HFFc6 (cell line): ENCODE measurements around the gene MORC3. TPM values are rescaled to one million over a fixed set of nuclear protein-coding genes. Genes with fewer than 3 reads are reported as not detected.
"Not testable (repeated sequence)": the region's sequence is repeated elsewhere in the genome, so short reads cannot be mapped to it uniquely, and the experiment has no call there.

Experiments used
- DNase-seq: peaks from one replicate; pipeline ENCODE4 v3.0.0-alpha.2; 2018
- H3K27ac Mint-ChIP-seq: 2 replicates; pipeline ENCODE4 v1.8.0; 2020; ENCODE audit warnings: mild to moderate bottlenecking, mixed read lengths
- H3K27me3 Mint-ChIP-seq: 2 replicates; pipeline ENCODE4 v1.8.0; 2021; ENCODE audit warnings: mild to moderate bottlenecking, moderate library complexity, mixed read lengths; ENCODE audit not compliant: insufficient read depth
- H3K36me3 Mint-ChIP-seq: 2 replicates; pipeline ENCODE4 v1.8.0; 2021; ENCODE audit warnings: low read depth, mixed read lengths
- H3K4me1 Mint-ChIP-seq: 2 replicates; pipeline ENCODE4 v1.8.0; 2020; ENCODE audit warnings: low read depth, mixed read lengths
- H3K4me3 Mint-ChIP-seq: 2 replicates; pipeline ENCODE4 v1.8.0; 2020; ENCODE audit warnings: mild to moderate bottlenecking, moderate library complexity, mixed read lengths
- H3K9me3 Mint-ChIP-seq: 2 replicates; pipeline ENCODE4 v1.8.0; 2020; ENCODE audit warnings: mild to moderate bottlenecking, mixed read lengths
- CTCF ChIP-seq: fragments of 200-600 bp; sonication (generic); IDR thresholded peaks from 2 replicates; pipeline ENCODE4 v1.5.0; 2021; ENCODE audit warnings: antibody characterized with exemption, mild to moderate bottlenecking
- total RNA-seq, 6 experiments: library from RNA; stranded (reverse); fragmentation: NEBNext Ultra II Directional; extraction: Animal tissue kit (Norgen Biotek cat#: 25700); gene quantifications; 2 replicates in 1 of 6; 3 replicates in 5 of 6; pipeline ENCODE4 v1.2.3, GENCODE V29; 2021

Gene MORC3
- total RNA-seq, 6 experiments from 2014 or later, result 15.2 to 19.4 (median 16.3) TPM

GRCh38 chr21:36323032-36323431 is 3.0 kb downstream of the MORC3 start:
- Mint-ChIP-seq H3K36me3 (peaks cover 23% of the 10 kb centered on the region), H3K4me3 (peak overlapping the region; percentile 60), H3K27me3 (no peaks in the 10 kb centered on the region), H3K4me1 (peaks cover 50% of the 10 kb centered on the region), H3K9me3 (no peaks in the 10 kb centered on the region), H3K27ac (peak overlapping the region; percentile 67)
- TF ChIP-seq CTCF, result no peak
- DNase-seq, result no peak

DNA sequence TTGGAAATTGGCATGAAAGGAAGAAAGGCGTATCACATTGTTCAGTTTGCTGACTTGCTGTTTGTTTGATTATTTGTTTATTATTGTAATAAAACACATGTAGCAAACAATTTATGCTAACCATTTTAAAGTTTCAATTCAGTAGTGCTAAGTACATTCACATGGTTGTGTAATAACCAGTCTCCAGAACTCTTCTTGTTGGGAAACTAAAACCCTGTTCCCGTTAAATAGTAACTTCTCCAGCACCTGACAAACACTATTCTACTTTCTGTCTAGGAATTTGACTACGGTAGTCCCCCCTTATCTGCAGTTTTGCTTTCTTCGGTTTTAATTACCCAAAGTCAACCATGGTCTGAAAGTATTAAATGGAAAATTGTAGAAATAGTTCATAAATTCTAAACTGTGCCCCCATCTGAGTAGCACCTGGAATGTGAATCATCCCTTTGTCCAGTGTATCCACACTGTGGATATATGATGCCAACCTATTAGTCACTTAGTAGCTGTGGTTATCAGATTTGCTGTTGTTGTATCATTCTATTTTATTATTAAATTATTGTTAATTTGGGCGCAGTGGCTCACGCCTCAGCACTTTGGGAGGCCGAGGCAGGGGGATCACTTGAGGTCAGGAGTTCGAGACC is 5.5 kb downstream of the MORC3 start:
- TF ChIP-seq CTCF, result no peak
- H3K4me3 Mint-ChIP-seq, result no peak overlapping the region
- DNase-seq, result peak; percentile 33
- peaks cover 57% of the 10 kb centered on the region for H3K4me1 Mint-ChIP-seq
- peaks cover 19% of the 10 kb centered on the region for H3K36me3 Mint-ChIP-seq
- peak overlapping the region; percentile 48 for H3K27ac Mint-ChIP-seq
- H3K9me3 Mint-ChIP-seq, result no peaks in the 10 kb centered on the region
- no peaks in the 10 kb centered on the region for H3K27me3 Mint-ChIP-seq

DNA sequence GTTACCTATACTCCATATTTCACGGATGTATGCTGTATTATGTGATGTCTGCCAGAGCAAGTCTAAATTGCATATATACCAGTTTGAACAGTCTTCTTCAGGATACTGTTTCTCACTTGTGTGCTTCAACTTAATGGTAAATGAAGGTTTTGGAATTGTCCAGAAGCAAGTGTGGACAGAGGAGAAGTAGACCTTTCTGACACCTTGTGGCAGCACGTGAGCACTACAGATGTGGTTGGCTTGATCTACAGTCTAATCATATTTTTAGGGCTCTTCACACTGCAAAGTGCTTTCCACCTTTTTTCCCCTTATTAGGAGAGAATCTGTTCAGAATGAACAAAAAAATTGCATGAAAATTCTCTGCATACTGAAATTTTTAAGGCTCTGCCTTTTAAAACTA is 10.9 kb downstream of the MORC3 start:
- DNase-seq, result peak; percentile 58
- H3K36me3 Mint-ChIP-seq, result peaks cover 11% of the 10 kb centered on the region; the same call in 1 of the 2 replicates
- no peak overlapping the region; the same call in 1 of the 2 replicates for H3K27ac Mint-ChIP-seq
- no peak overlapping the region for H3K4me3 Mint-ChIP-seq
- H3K4me1 Mint-ChIP-seq, result peaks cover 36% of the 10 kb centered on the region
- H3K9me3 Mint-ChIP-seq, result no peaks in the 10 kb centered on the region
- H3K27me3 Mint-ChIP-seq, result no peaks in the 10 kb centered on the region
- TF ChIP-seq CTCF, result peak; percentile 86

DNA sequence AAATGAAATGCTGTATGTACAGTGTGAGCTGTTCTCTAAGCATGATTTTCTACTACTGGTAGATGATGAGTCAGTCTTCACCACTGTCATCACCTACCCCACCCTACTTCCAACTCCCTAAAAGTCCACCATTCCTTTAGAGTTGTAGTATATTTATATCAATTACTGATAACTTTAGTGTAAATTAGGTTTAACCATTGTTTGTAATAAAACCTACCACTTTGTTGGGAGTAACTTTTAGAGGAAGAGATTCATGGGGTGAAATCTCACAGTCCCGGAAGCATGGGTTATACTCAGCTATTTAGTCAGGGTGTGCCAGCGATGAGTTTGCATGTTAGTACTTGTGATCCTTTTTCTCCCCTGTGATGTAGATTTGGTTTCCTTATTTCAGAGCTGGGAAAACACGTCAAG is 17.1 kb downstream of the MORC3 start:
- no peak for TF ChIP-seq CTCF
- Mint-ChIP-seq H3K9me3 (no peaks in the 10 kb centered on the region), H3K27ac (peak overlapping the region; percentile 89), H3K4me3 (peak overlapping the region; percentile 52), H3K27me3 (peaks cover 2% of the 10 kb centered on the region; the same call in 1 of the 2 replicates), H3K4me1 (peaks cover 36% of the 10 kb centered on the region), H3K36me3 (peaks cover 38% of the 10 kb centered on the region)
- peak; percentile 66 for DNase-seq

- Mint-ChIP-seq H3K4me1 (peaks cover 21% of the 10 kb centered on the region), H3K4me3 (no peak overlapping the region), H3K27ac (no peak overlapping the region), H3K36me3 (peaks cover 38% of the 10 kb centered on the region), H3K27me3 (peaks cover 2% of the 10 kb centered on the region; the same call in 1 of the 2 replicates), H3K9me3 (no peaks in the 10 kb centered on the region)
- DNase-seq, result no peak
- no peak for TF ChIP-seq CTCF
These were observed 19.0 kb downstream of the MORC3 start for GRCh38 chr21:36338975-36339374.

DNA sequence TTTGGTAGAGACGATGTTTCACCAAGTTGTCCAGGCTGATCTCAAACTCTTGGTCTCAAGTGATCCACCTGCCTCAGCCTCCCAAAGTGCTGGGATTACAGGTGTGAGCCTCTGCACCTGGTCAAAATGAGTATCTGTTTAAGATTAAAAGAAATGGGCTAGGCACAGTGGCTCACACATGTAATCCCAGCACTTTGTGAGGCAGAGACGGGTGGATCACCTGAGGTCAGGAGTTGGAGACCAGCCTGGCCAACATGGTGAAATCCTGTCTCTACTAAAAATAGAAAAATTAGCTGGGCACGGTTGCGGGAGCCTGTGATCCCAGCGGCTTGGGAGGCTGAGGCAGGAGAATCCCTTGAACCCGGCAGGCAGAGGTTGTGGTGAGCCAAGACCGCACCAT is 22.6 kb downstream of the MORC3 start:
- not testable (repeated sequence) for H3K4me3 Mint-ChIP-seq, H3K9me3 Mint-ChIP-seq, H3K27me3 Mint-ChIP-seq, H3K27ac Mint-ChIP-seq, DNase-seq
- Mint-ChIP-seq H3K36me3 (peaks cover 24% of the 10 kb centered on the region), H3K4me1 (peaks cover 19% of the 10 kb centered on the region)
